Transverse colon (tissue), 4 donors: ENCODE measurements around the gene CDKN2B-AS1. TPM values are rescaled to one million over a fixed set of nuclear protein-coding genes. Genes with fewer than 3 reads are reported as not detected.

Experiments
- DNase-seq: peaks from one replicate; pipeline ENCODE4 v3.0.0-alpha.2; 2019
- H3K27ac ChIP-seq, 4 donors: fragments of 200-600 bp; sonication (generic); 2 replicates each; pipeline ENCODE4 v1.5.1; 2016 to 2018; ENCODE audit warnings: inconsistent platforms in 4 of 4
- H3K27me3 ChIP-seq: fragments of 200-600 bp; sonication (generic); 2 replicates; pipeline ENCODE4 v1.5.1; 2017; ENCODE audit warnings: inconsistent platforms
- H3K36me3 ChIP-seq, 4 donors: fragments of 200-600 bp; sonication (generic); 2 replicates each; pipeline ENCODE4 v1.5.1; 2017 to 2019; ENCODE audit warnings: inconsistent platforms in 4 of 4
- H3K4me1 ChIP-seq, 4 donors: fragments of 200-600 bp; sonication (generic); 2 replicates each; pipeline ENCODE4 v1.5.1; 2017 to 2020; ENCODE audit warnings: inconsistent platforms in 4 of 4
- H3K4me3 ChIP-seq, 4 donors: fragments of 200-600 bp; sonication (generic); 1 replicate in 1 of 4; 2 replicates in 3 of 4; pipeline versions ENCODE4 v1.5.1 to v1.6.1; 2017 to 2019; ENCODE audit warnings: inconsistent platforms in 4 of 4
- H3K9me3 ChIP-seq, 2 donors: fragments of 200-600 bp; sonication (generic); 2 replicates each; pipeline ENCODE4 v1.5.1; 2017 to 2019; ENCODE audit warnings: inconsistent platforms in 2 of 2
- CTCF ChIP-seq, 5 experiments: fragments of 200-600 bp in 3 of 5; fragments of 450-650 bp in 2 of 5; sonication (generic) in 3 of 5; IDR thresholded peaks; 1 replicate in 2 of 5; 2 replicates in 3 of 5; pipeline ENCODE4 v1.5.1; 2016 to 2017; ENCODE audit warnings: antibody characterized with exemption in 5 of 5, inconsistent platforms in 3 of 5, mild to moderate bottlenecking in 2 of 5, moderate library complexity in 1 of 5
- EP300 ChIP-seq: sonication (generic); formaldehyde crosslinking; IDR thresholded peaks from one replicate; pipeline ENCODE4 v1.6.1; 2017; ENCODE audit warnings: antibody characterized with exemption, low read depth
- POLR2A ChIP-seq: fragments of 450-650 bp; IDR thresholded peaks from one replicate; pipeline ENCODE4 v1.6.1; 2016; ENCODE audit warnings: antibody characterized with exemption, mild to moderate bottlenecking, moderate library complexity
- POLR2AphosphoS5 ChIP-seq, 3 donors: sonication (generic); formaldehyde crosslinking; IDR thresholded peaks; one replicate each; pipeline ENCODE4 v1.6.1; 2016; ENCODE audit warnings: antibody characterized with exemption in 3 of 3
- WGBS, 2 donors: methylation state at CpG; one replicate each; pipeline ENCODE4 v1.1.5; 2018; ENCODE audit warnings: low coverage in 1 of 2; 5-methylcytosine and 5-hydroxymethylcytosine counted together
- in situ Hi-C, 4 donors: fragments of 200-750 bp; cut with MboI; loops; one replicate each; pipeline versions ENCODE4 v1.15.0 to v1.15.1; 2017; ENCODE audit warnings: low sequenced_read_pairs in 3 of 4, low pct_ligation_motif_present in 1 of 4, low pct_unique_long_range_greater_than_20kb in 1 of 4
- intact Hi-C: fragments of 100-400 bp; cut with DNase I; formaldehyde crosslinking; loops from one replicate; pipeline ENCODE4 v1.15.1; 2023; ENCODE audit warnings: low total_unique reads
- total RNA-seq, 4 donors: library from RNA; depleted of rRNA; stranded (reverse); fragments of >200 nt; gene quantifications; one replicate each; pipeline ENCODE4 v1.1.0, GENCODE V29; 2016

Gene CDKN2B-AS1
- total RNA-seq, 4 donors from 2014 or later: 1.00 to 152 (median 46.0) TPM

DNA sequence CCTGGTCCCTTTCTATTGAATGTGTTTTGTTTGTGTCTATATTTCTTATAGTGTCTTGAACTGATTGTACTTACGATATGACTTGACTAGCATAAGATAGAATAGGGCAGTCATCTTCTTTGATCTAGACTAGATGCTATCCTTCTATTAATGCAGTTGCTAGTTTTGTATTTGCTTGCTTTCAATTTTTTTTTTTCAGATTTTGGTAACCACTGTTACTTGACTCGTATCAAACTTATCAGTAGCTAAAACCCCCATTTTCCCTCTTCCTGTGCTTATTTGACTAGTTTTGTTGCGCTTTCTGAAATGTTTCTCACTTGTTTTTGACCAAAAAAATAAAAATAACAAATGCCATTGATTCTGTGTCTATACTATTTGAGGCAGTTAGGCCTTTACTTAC lies 83.5 kb downstream of the CDKN2B-AS1 start:
- H3K36me3 ChIP-seq: no peaks in the 10 kb centered on the region
- H3K4me3 ChIP-seq: no peak overlapping the region
- no peak for DNase-seq
- H3K9me3 ChIP-seq: no peaks in the 10 kb centered on the region
- WGBS, 2 donors: 87 to 91% methylated on average over 3 of the region's 3 CpGs
- no peaks in the 10 kb centered on the region for H3K27me3 ChIP-seq
- no peak overlapping the region for H3K27ac ChIP-seq
- in situ Hi-C loops (no loop called here), intact Hi-C loops (no loop called here)
- no peaks in the 10 kb centered on the region for H3K4me1 ChIP-seq
- TF ChIP-seq CTCF (IDR thresholded peaks at IDR 0.05) (no peak), EP300 (no peak), POLR2AphosphoS5 (IDR thresholded peaks at IDR 0.05) (no peak), POLR2A (no peak)

DNA sequence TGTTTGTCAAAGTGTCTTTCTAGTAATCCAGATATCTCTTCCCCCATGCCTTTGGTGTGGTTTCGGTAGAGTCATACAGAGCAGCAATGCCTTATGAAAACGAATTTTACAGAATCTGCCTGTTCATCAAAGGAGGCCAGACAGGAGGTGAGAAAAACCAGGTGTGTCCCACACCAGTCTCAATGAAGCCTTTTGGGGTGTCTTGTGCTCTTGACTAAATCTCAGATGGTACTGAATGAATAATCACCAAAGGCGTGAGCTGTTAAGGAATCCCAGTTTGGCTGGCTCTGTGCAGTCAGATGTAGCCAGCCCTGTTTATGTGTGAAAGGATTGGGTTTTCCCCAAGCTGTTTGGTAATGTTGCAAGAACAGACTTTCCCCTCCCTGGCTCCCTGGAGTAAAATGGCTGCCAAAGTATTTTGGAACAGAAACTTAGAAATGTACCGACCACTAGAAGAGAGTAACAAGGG lies 85.3 kb downstream of the CDKN2B-AS1 start:
- no peak for DNase-seq
- Histone ChIP-seq H3K27me3 (no peaks in the 10 kb centered on the region), H3K4me3 (no peak overlapping the region), H3K4me1 (peaks cover 0 to 10% (median 7%) of the 10 kb centered on the region in 4 donors), H3K9me3 (no peaks in the 10 kb centered on the region), H3K36me3 (no peaks in the 10 kb centered on the region), H3K27ac (no peak overlapping the region)
- intact Hi-C loops: no loop called here
- 46 to 54% methylated on average over 4 of the region's 4 CpGs for WGBS, 2 donors
- TF ChIP-seq EP300: no peak
- peak in 1 of 3 donors; percentile 26 for TF ChIP-seq POLR2AphosphoS5 (IDR thresholded peaks at IDR 0.05)
- in situ Hi-C loops: no loop called here

DNA sequence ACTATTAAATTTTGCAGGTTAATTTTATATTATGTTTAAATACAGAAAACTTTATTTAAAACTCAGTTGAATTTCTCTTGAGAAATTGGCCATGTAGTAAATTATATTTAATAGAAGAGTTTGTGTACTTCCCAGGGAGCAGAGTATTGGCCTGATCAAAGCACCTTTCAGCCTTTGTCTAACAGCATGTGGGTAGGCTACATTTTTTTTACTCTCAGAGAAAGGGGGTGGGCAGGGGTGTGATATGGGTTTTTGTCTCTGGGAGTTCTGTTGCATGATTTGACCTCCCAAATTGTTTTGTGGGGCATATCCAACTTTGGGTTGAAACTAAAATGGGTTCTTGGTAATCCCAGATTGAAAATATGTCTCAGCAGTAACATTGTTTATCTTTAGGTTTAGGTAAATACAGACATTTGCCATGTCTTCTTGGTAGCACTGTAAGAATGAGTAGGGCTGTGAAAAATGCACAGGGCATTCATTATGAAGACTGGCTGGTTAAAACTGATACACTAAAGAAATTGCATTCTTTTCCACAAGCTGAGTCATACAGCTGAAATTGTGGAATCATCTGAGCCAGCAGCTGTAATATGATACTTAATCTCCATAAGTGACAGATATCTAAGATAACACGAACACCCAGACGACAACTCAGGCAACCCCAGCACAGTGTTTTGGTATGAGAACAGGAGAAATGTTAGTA lies 89.9 kb downstream of the CDKN2B-AS1 start:
- Histone ChIP-seq H3K27ac (peak overlapping the region; percentile 35 to 75 (median 67)), H3K4me3 (no peak overlapping the region), H3K36me3 (no peaks in the 10 kb centered on the region), H3K9me3 (no peaks in the 10 kb centered on the region), H3K4me1 (peaks cover 4 to 43% (median 31%) of the 10 kb centered on the region in 4 donors), H3K27me3 (no peaks in the 10 kb centered on the region)
- DNase-seq: no peak
- WGBS, 2 donors: 6 to 9% methylated on average over 2 of the region's 2 CpGs
- TF ChIP-seq EP300: no peak
- TF ChIP-seq POLR2AphosphoS5 (IDR thresholded peaks at IDR 0.05): no peak
- TF ChIP-seq CTCF (IDR thresholded peaks at IDR 0.05): no peak
- TF ChIP-seq POLR2A: no peak
- in situ Hi-C loops (no loop called here), intact Hi-C loops (no loop called here)

GRCh38 chr9:22088053-22088716 lies 93.6 kb downstream of the CDKN2B-AS1 start:
- H3K9me3 ChIP-seq: no peaks in the 10 kb centered on the region
- peak overlapping the region; percentile 74 to 78 (median 75) for H3K27ac ChIP-seq
- H3K4me3 ChIP-seq: no peak overlapping the region
- in situ Hi-C loops (no loop called here), intact Hi-C loops (no loop called here)
- H3K4me1 ChIP-seq: peaks cover 4 to 43% (median 31%) of the 10 kb centered on the region in 4 donors
- H3K27me3 ChIP-seq: no peaks in the 10 kb centered on the region
- DNase-seq: no peak
- H3K36me3 ChIP-seq: no peaks in the 10 kb centered on the region
- TF ChIP-seq POLR2AphosphoS5 (IDR thresholded peaks at IDR 0.05) (peak in 1 of 3 donors; percentile 6), POLR2A (no peak)
- 36 to 39% methylated on average over 3 to 5 of the region's 5 CpGs for WGBS, 2 donors

- intact Hi-C loops: no loop called here
- DNase-seq: peak; percentile 63
- WGBS, 2 donors: 49 to 60% methylated on average over 1 of the region's 1 CpG
- Histone ChIP-seq H3K9me3 (no peaks in the 10 kb centered on the region), H3K27ac (peak overlapping the region; percentile 74 to 78 (median 75)), H3K4me3 (no peak overlapping the region), H3K4me1 (peaks cover 4 to 43% (median 31%) of the 10 kb centered on the region in 4 donors), H3K27me3 (no peaks in the 10 kb centered on the region), H3K36me3 (no peaks in the 10 kb centered on the region)
- TF ChIP-seq POLR2A: no peak
- TF ChIP-seq POLR2AphosphoS5 (IDR thresholded peaks at IDR 0.05): peak in 2 of 3 donors; percentile 55 to 57
- in situ Hi-C loops: no loop called here
These were observed 94.1 kb downstream of the CDKN2B-AS1 start for GRCh38 chr9:22088717-22089061.
